Central memory CD8-positive, alpha-beta T cell (primary cell): ENCODE results near the gene GPC3.

Source experiments
- ATAC-seq: fragments of 150-1000 bp; cut with Tn5 transposase; replicated peaks from 2 replicates; pipeline ENCODE4 v1.10.0; 2022; ENCODE audit warnings: mild to moderate bottlenecking, moderate FRiP score, moderate number of reproducible peaks; ENCODE audit not compliant: poor library complexity, severe bottlenecking; ENCODE audit errors: extremely low read depth
- DNase-seq, 2 donors: peaks; one replicate each; pipeline ENCODE4 v3.0.0; 2021; ENCODE audit warnings: low spot score in 2 of 2
- H3K27ac Mint-ChIP-seq: one replicate; pipeline ENCODE4 v1.8.0; 2022; ENCODE audit warnings: low read depth, mild to moderate bottlenecking, moderate library complexity, mixed read lengths
- H3K27me3 Mint-ChIP-seq: one replicate; pipeline ENCODE4 v1.8.0; 2022; ENCODE audit warnings: mixed read lengths
- H3K36me3 Mint-ChIP-seq: one replicate; pipeline ENCODE4 v1.8.0; 2022; ENCODE audit warnings: mild to moderate bottlenecking, moderate library complexity, mixed read lengths; ENCODE audit not compliant: insufficient read depth
- H3K4me1 Mint-ChIP-seq: one replicate; pipeline ENCODE4 v1.8.0; 2022; ENCODE audit warnings: mixed read lengths
- H3K4me3 Mint-ChIP-seq: one replicate; pipeline ENCODE4 v1.8.0; 2022; ENCODE audit warnings: mild to moderate bottlenecking, moderate library complexity, mixed read lengths
- H3K9me3 Mint-ChIP-seq: one replicate; pipeline ENCODE4 v1.8.0; 2022; ENCODE audit warnings: mixed read lengths

Gene GPC3

GRCh38 chrX:133609166-133609565 is 376.2 kb downstream of the GPC3 start:
- peaks cover 5% of the 10 kb centered on the region for H3K9me3 Mint-ChIP-seq
- H3K27ac Mint-ChIP-seq, result no peak overlapping the region
- no peak for DNase-seq
- no peak for ATAC-seq
- H3K4me1 Mint-ChIP-seq, result no peaks in the 10 kb centered on the region
- H3K36me3 Mint-ChIP-seq, result no peaks in the 10 kb centered on the region
- H3K27me3 Mint-ChIP-seq, result no peaks in the 10 kb centered on the region
- H3K4me3 Mint-ChIP-seq, result no peak overlapping the region

GRCh38 chrX:133608406-133608805 is 377.0 kb downstream of the GPC3 start:
- no peaks in the 10 kb centered on the region for H3K36me3 Mint-ChIP-seq
- no peaks in the 10 kb centered on the region for H3K27me3 Mint-ChIP-seq
- no peaks in the 10 kb centered on the region for H3K4me1 Mint-ChIP-seq
- H3K4me3 Mint-ChIP-seq, result no peak overlapping the region
- H3K27ac Mint-ChIP-seq, result no peak overlapping the region
- ATAC-seq, result no peak
- no peaks in the 10 kb centered on the region for H3K9me3 Mint-ChIP-seq
- DNase-seq, result no peak

- Mint-ChIP-seq H3K27ac (no peak overlapping the region), H3K4me1 (no peaks in the 10 kb centered on the region), H3K9me3 (no peaks in the 10 kb centered on the region), H3K27me3 (no peaks in the 10 kb centered on the region), H3K36me3 (no peaks in the 10 kb centered on the region), H3K4me3 (no peak overlapping the region)
- no peak for DNase-seq
- no peak for ATAC-seq
These were observed 377.7 kb downstream of the GPC3 start for GRCh38 chrX:133607419-133608348.

GRCh38 chrX:133606990-133607389 is 378.4 kb downstream of the GPC3 start:
- no peak overlapping the region for H3K27ac Mint-ChIP-seq
- H3K27me3 Mint-ChIP-seq, result peaks cover 3% of the 10 kb centered on the region
- no peaks in the 10 kb centered on the region for H3K4me1 Mint-ChIP-seq
- no peak overlapping the region for H3K4me3 Mint-ChIP-seq
- no peaks in the 10 kb centered on the region for H3K36me3 Mint-ChIP-seq
- ATAC-seq (no peak), DNase-seq (no peak)
- H3K9me3 Mint-ChIP-seq, result no peaks in the 10 kb centered on the region

GRCh38 chrX:133604801-133605200 is 380.6 kb downstream of the GPC3 start:
- DNase-seq, result no peak
- Mint-ChIP-seq H3K36me3 (no peaks in the 10 kb centered on the region), H3K4me3 (no peak overlapping the region), H3K4me1 (no peaks in the 10 kb centered on the region), H3K27ac (no peak overlapping the region), H3K27me3 (peaks cover 8% of the 10 kb centered on the region), H3K9me3 (no peaks in the 10 kb centered on the region)
- ATAC-seq, result no peak

- no peaks in the 10 kb centered on the region for H3K36me3 Mint-ChIP-seq
- DNase-seq (no peak), ATAC-seq (no peak)
- no peaks in the 10 kb centered on the region for H3K4me1 Mint-ChIP-seq
- no peak overlapping the region for H3K27ac Mint-ChIP-seq
- H3K9me3 Mint-ChIP-seq, result no peaks in the 10 kb centered on the region
- H3K4me3 Mint-ChIP-seq, result no peak overlapping the region
- H3K27me3 Mint-ChIP-seq, result peaks cover 8% of the 10 kb centered on the region
These were observed 382.5 kb downstream of the GPC3 start for GRCh38 chrX:133602881-133603280.

GRCh38 chrX:133601116-133601515 is 384.3 kb downstream of the GPC3 start:
- ATAC-seq, result no peak
- DNase-seq, result no peak
- Mint-ChIP-seq H3K4me3 (no peak overlapping the region), H3K27me3 (peaks cover 8% of the 10 kb centered on the region), H3K4me1 (no peaks in the 10 kb centered on the region), H3K9me3 (no peaks in the 10 kb centered on the region), H3K36me3 (no peaks in the 10 kb centered on the region), H3K27ac (no peak overlapping the region)

- DNase-seq, result no peak
- Mint-ChIP-seq H3K9me3 (no peaks in the 10 kb centered on the region), H3K36me3 (no peaks in the 10 kb centered on the region), H3K4me3 (no peak overlapping the region), H3K27me3 (peaks cover 8% of the 10 kb centered on the region), H3K27ac (no peak overlapping the region), H3K4me1 (no peaks in the 10 kb centered on the region)
- ATAC-seq, result no peak
These were observed 384.9 kb downstream of the GPC3 start for GRCh38 chrX:133600536-133600935.

GRCh38 chrX:133598601-133599335 is 386.6 kb downstream of the GPC3 start:
- H3K27me3 Mint-ChIP-seq, result peaks cover 8% of the 10 kb centered on the region
- no peak overlapping the region for H3K27ac Mint-ChIP-seq
- H3K36me3 Mint-ChIP-seq, result no peaks in the 10 kb centered on the region
- no peaks in the 10 kb centered on the region for H3K4me1 Mint-ChIP-seq
- DNase-seq (no peak), ATAC-seq (no peak)
- H3K9me3 Mint-ChIP-seq, result no peaks in the 10 kb centered on the region
- H3K4me3 Mint-ChIP-seq, result no peak overlapping the region

- no peaks in the 10 kb centered on the region for H3K27me3 Mint-ChIP-seq
- no peaks in the 10 kb centered on the region for H3K36me3 Mint-ChIP-seq
- H3K4me1 Mint-ChIP-seq, result no peaks in the 10 kb centered on the region
- no peak overlapping the region for H3K4me3 Mint-ChIP-seq
- no peak for ATAC-seq
- no peaks in the 10 kb centered on the region for H3K9me3 Mint-ChIP-seq
- no peak overlapping the region for H3K27ac Mint-ChIP-seq
- no peak for DNase-seq
These were observed 391.2 kb downstream of the GPC3 start for GRCh38 chrX:133594156-133594555.

- Mint-ChIP-seq H3K9me3 (no peaks in the 10 kb centered on the region), H3K4me3 (no peak overlapping the region), H3K27me3 (no peaks in the 10 kb centered on the region), H3K36me3 (no peaks in the 10 kb centered on the region), H3K4me1 (no peaks in the 10 kb centered on the region), H3K27ac (no peak overlapping the region)
- ATAC-seq (no peak), DNase-seq (no peak)
These were observed 391.9 kb downstream of the GPC3 start for GRCh38 chrX:133593531-133593930.

- no peak for ATAC-seq
- no peaks in the 10 kb centered on the region for H3K9me3 Mint-ChIP-seq
These were observed 394.5 kb downstream of the GPC3 start for GRCh38 chrX:133590703-133591505.

More at GRCh38 chrX:133590703-133591505, 394.5 kb downstream of the GPC3 start:
- no peak for DNase-seq
- H3K27ac Mint-ChIP-seq, result no peak overlapping the region
- H3K27me3 Mint-ChIP-seq, result no peaks in the 10 kb centered on the region
- H3K4me1 Mint-ChIP-seq, result no peaks in the 10 kb centered on the region
- H3K4me3 Mint-ChIP-seq, result no peak overlapping the region
- H3K36me3 Mint-ChIP-seq, result no peaks in the 10 kb centered on the region
